Midbrain (tissue), 1 donor: ENCODE data around the gene E2F7.
"Not testable (repeated sequence)": the region's sequence is repeated elsewhere in the genome, so short reads cannot be mapped to it uniquely, and the experiment has no call there.

Experiments
- DNase-seq: peaks from one replicate; lab custom pipeline; 2025; lab: John Stamatoyannopoulos, UW

The E2F7 gene

GRCh38 chr12:77065361-77066204 is at the start of gene E2F7:
Gene E2F7 (minus strand): TSS chr12:77065569. CDS start chr12:77064635, 934 bp downstream.
- peak; percentile 74 for DNase-seq

- DNase-seq: no peak
Observed at GRCh38 chr12:77113971-77114370, 48.6 kb upstream of the E2F7 start.

GRCh38 chr12:77108707-77109106 is 43.3 kb upstream of the E2F7 start:
- DNase-seq: no peak

DNA sequence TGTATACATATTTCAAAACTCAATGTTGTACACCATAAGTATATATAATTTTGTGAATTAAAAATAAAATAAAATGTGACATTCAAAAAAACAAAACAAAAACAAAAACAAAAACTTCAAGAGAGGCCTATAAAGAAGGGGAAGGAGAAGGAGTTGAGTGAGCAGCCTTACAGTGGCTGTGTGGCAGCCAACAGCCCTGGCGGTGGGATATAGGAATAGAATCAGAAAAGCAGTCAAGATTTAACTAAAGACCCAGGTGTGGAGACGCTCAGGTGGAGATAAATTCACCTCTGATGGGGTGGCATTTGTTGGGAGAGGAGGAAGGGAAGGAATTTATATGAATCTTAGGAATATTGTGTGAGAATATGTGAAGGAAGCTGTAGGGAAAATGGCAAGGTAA is 41.8 kb upstream of the E2F7 start:
- DNase-seq: no peak

DNA sequence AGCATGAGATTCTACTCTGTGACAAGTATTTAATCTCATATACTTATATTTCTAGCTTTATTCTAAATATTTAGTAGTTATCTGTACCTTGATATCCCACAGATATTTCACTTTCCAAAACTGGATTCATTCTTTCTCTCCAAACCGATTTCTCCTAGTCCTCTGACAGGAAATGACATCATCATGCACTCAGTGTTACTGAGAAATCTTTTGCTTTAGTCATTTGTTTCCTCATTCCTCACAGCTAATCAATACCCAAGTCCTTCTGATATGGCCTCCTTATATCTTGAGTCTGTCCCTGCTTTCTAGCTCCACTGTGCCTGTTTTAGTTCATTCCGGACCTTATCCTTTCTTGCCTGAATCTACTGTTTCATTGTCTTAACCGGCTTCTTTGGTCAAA is 39.4 kb upstream of the E2F7 start:
- no peak for DNase-seq

GRCh38 chr12:77104286-77104685 is 38.9 kb upstream of the E2F7 start:
- DNase-seq: no peak

- DNase-seq: no peak
Observed at GRCh38 chr12:77102691-77103090, 37.3 kb upstream of the E2F7 start.

GRCh38 chr12:77102123-77102522 is 36.8 kb upstream of the E2F7 start:
- no peak for DNase-seq

GRCh38 chr12:77099799-77100198 is 34.4 kb upstream of the E2F7 start:
- DNase-seq: no peak

- DNase-seq: no peak
Observed at GRCh38 chr12:77097846-77098245, 32.5 kb upstream of the E2F7 start.

DNA sequence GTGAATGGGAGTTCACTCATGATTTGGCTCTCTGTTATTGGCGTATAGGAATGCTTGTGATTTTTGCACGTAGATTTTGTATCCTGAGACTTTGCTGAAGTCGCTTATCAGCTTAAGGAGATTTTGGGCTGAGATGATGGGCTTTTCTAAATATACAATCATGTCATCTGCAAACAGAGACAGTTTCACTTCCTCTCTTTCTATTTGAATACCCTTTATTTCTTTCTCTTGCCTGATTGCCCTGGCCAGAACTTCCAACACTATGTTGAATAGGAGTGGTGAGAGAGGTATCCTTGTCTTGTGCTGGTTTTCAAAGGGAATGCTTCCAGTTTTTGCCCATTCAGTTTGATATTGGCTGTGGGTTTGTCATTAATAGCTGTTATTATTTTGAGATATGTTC is 26.9 kb upstream of the E2F7 start:
- DNase-seq: not testable (repeated sequence)

- DNase-seq: no peak
Observed at GRCh38 chr12:77089686-77090220, 24.4 kb upstream of the E2F7 start.

- no peak for DNase-seq
Observed at GRCh38 chr12:77087427-77087826, 22.1 kb upstream of the E2F7 start.

- no peak for DNase-seq
Observed at GRCh38 chr12:77082021-77082420, 16.7 kb upstream of the E2F7 start.

GRCh38 chr12:77079631-77080030 is 14.3 kb upstream of the E2F7 start:
- DNase-seq: no peak

GRCh38 chr12:77078231-77078630 is 12.9 kb upstream of the E2F7 start:
- no peak for DNase-seq

DNA sequence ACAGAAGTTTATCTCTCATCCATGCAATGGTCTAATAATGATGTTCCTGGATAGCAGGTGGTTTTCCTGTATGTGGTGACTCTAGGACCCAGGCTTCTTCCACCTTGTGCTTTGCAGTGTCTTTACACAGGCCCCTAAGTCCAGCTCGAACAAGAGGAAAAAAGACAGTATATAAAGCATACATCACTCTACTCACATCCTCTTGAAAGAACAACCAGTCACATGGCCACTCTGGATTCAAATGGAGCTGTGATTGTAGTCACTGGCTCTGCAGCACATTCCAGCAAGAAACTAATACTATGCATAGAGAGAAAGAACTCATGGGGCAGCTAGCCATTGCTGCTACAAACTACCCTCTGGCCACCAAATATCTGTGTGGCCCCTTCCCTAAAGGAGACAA is 11.5 kb upstream of the E2F7 start:
- no peak for DNase-seq

DNA sequence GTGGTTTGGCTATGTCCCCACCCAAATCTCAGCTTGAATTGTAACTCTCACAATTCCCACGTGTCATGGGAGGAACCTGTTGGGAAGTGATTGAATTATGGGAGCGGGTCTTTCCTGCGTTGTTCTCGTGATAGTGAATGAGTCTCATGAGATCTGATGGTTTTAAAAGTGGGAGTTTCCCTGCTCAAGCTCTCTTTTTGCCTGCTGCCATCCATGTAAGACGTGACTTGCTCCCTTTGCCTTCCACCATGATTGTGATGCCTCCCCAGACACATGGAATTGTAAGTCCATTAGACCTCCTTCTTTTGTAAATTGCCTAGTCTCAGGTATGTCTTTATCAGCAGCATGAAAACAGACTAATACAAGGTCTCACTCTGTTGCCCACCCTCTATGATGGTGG is 8.5 kb upstream of the E2F7 start:
- not testable (repeated sequence) for DNase-seq

DNA sequence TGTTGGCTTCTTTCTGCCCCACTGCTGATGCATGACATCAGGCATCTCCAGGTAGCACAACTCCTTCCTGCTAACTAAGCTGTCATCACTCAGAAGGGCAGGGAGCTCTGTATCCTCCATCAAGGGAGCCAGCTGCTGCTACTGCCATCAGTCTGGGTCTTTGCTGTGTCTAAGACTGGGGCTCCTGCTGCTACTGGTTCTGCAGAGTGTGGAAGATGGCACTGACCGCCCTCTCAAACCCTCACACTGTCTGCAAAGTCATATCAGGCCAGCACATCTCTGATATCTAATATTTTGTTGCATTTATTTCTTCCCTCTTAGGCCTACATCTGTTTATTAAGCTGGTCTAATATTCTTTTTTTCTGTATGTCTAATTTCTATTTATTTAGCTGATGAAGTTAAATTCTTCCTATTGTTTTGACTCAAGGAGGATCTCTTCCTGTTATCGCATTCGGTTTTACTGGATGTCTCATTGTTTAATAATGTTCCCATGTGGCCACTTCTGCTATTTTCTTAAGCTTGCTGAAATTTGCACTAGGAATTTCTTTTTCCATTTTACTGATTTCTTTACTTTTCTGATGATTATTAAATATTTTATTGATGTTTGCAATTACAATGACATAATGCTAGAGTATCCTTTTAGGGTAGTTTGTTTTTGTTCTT is 7.6 kb upstream of the E2F7 start:
- DNase-seq: no peak

GRCh38 chr12:77070800-77071449 is 5.6 kb upstream of the E2F7 start:
- no peak for DNase-seq

- DNase-seq: no peak
Observed at GRCh38 chr12:77070382-77070781, 5.0 kb upstream of the E2F7 start.

GRCh38 chr12:77064896-77065360 is 441 bp downstream of the E2F7 start:
- no peak for DNase-seq
